ENCODE data around the gene ATOSB. TPM values are rescaled to one million over a fixed set of nuclear protein-coding genes. Genes with fewer than 3 reads are reported as not detected.

The ATOSB gene
- total and polyA plus RNA-seq, 9 of the 15 experiments (the other 6 are each of a cell fraction or from before 2014, with no cell fraction given), result 0.45 to 8.0 (median 4.2) TPM

DNA sequence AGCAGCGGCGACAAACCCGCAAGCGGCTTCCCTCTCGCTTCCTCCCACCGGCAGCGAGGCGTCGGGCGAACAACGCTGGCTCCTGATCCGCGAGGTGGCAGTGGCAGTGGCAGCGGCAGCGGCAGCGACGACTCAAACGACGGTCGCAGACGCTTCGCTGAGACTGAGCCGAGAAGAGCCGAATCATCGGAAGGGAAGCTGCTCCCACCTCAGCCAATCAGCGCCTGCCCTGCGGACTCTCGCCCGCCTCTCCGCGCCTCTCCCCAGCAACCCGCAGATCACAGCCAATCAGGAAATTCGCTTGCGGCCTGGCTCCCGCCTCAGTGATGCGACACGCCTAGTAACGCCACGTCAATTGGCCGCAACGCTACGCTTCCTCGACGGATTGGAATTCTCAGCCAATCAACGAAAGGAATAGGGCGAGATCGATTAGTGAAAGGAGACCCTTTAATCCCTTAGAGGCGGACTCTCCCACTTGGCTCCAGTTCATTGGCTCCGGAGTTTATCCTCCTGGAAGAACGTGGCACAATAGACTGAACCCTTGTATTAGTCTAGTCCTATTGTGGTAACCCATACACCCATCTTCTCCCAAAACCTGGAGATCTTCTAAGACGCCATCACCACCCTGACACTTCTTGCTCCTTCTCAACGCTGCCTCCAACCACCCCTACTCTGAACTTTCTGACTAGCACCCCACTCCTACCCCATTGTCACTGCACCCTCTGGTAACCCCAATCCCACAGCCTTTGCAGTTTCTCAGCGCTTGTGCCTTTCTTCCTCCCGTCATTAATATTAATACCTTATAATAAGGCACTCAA, 43.0 kb downstream of the ATOSB start, which contains the start of gene VCP (continued):
- TF ChIP-seq, protein P1, sequence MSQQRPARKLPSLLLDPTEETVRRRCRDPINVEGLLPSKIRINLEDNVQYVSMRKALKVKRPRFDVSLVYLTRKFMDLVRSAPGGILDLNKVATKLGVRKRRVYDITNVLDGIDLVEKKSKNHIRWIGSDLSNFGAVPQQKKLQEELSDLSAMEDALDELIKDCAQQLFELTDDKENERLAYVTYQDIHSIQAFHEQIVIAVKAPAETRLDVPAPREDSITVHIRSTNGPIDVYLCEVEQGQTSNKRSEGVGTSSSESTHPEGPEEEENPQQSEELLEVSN (IDR thresholded peaks at IDR 0.05; ENCODE audit: borderline replicate concordance in 1 of 2, extremely low read depth in 1 of 2, insufficient read depth in 1 of 2, insufficient read length in 1 of 2, low read depth in 1 of 2, low read length in 1 of 2, poor library complexity in 1 of 2, severe bottlenecking in 1 of 2), result peak in 1 of 2 experiments; percentile 19
- TF ChIP-seq JUN (IDR thresholded peaks at IDR 0.05; ENCODE audit: borderline replicate concordance, low read depth, low read length), result no peak
- TF ChIP-seq JUN (CRISPR knock-in tag; IDR thresholded peaks at IDR 0.05; ENCODE audit: borderline replicate concordance), result no peak
- TF ChIP-seq, protein P2, sequence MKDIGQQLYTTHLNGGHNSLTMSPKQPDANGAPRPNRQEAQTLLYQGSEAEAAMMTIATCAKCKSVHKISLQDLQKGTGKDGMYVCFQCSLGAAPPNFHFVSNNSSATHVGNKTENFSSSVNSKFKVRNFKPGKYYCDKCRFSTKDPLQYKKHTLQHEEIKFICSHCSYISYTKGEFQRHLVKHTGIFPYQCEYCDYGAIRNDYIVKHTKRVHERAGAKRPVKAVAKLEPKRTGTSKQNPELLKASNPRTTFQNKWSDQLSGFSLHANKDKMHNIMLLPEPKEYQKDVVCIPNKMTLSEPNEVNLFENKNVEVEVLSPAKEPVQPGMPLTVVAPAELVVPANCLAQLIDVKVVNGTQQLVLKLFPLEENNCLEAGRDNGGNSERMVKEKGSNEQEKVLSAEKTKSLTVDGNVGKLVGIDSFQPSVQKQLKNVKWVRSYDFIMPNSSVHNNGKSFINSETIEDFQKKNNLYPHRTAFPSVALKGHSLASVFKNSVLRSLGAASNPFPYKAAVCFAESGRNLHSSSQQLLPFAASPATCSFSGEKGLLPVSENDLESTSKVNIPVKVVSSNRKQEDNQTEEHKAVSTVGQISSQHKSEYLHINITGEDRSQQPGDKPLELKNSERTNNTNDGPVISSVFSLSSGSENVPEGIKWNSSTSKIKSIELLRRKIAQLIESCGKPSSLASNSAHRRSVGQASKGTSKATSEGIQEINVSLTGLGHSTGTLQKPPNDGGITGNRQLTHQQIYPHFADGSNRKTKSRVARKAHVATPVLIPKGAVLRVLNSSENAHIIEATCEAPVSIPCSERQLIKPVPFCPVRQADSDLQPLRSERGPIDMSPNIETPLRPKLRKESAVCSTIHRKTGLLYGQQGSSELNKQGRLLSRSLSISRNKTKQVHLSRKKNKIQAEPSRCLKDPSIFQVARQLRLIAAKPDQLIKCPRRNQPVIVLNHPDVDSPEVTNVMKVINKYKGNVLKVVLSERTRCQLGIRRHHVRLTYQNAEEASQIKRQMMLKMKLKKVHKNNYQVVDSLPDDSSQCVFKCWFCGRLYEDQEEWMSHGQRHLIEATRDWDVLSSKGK (CRISPR knock-in tag; IDR thresholded peaks at IDR 0.05), result no peak
- TF ChIP-seq BMI1 (IDR thresholded peaks at IDR 0.05; ENCODE audit: low read length), result no peak
- no peak for TF ChIP-seq ARHGAP35 (IDR thresholded peaks at IDR 0.05; ENCODE audit: partially characterized antibody)
- TF ChIP-seq ZNF766 (CRISPR knock-in tag; conservative IDR thresholded peaks at IDR 0.05), result no peak
- TF ChIP-seq EGR1 (conservative IDR thresholded peaks at IDR 0.05), result no peak
- no peak for TF ChIP-seq TFE3 (CRISPR knock-in tag; IDR thresholded peaks at IDR 0.05)
- TF ChIP-seq ZNF431 (CRISPR knock-in tag; IDR thresholded peaks at IDR 0.05), result no peak
- peak; percentile 44 for TF ChIP-seq MEIS2 (IDR thresholded peaks at IDR 0.05; ENCODE audit: partially characterized antibody)
- TF ChIP-seq ZNF41 (CRISPR knock-in tag; conservative IDR thresholded peaks at IDR 0.05), result no peak
- TF ChIP-seq HMGN3 (IDR thresholded peaks at IDR 0.05; ENCODE audit: borderline replicate concordance, extremely low read depth, insufficient read length, low read depth, low read length), result peak; percentile 3
- no peak for TF ChIP-seq ZFP91 (CRISPR knock-in tag; IDR thresholded peaks at IDR 0.05)
